GM19035 (cell line): Measurements from ENCODE around the gene KYNU.

Source experiments
- ATAC-seq: cut with Tn5 transposase; IDR thresholded peaks from one replicate; pipeline ENCODE4 v1.9.1; 2021; ENCODE audit not compliant: unreplicated experiment

The KYNU gene

DNA sequence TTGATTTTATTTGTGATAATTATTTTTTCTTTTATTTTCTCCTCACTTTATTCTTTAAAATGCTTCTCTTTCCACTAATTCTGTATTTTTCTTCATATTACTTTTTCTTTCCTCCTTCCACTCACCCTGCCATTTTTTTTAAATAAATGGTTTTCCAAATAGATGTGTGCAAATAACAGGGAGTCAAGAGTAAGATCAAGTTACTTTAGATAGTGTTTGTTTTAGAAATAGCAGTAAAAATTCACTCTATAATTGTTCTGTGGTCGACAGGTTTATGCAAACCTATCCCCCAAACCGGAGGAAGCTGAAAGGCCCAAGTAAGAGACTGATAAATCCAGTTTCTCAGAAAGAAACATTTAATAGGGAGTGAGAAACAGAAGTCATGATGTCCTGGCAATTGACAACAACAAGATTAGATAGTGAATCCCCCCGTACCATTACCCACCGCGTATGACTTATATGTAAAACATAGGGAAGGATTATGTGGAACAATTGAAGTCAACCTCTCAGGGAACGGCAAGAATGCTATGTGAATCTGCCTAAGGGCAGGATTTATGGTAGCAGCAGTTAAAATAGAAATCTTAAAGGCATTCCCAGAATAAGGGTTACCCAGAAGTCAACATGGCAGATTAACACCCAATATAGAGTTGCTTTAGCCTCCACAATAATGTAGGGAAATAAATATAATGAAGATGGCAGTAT, 75.5 kb downstream of the KYNU start:
- no peak for ATAC-seq

DNA sequence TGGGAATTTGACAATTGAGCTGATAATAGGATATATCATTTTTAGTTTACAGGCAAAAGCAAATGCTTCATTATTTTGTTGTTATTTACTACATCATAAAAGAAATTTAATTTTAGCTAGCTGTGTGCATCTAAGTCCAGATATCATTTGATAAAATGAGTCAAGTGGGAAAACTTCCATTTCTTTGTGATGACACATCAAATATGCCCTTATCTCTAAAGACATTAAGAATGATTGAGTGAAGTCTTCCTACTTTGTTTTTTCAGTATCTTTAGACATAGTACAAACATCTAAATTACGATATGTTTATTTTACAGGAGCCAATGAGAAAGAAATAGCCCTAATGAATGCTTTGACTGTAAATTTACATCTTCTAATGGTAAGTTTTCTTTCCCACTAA, 77.0 kb downstream of the KYNU start:
- ATAC-seq: no peak

DNA sequence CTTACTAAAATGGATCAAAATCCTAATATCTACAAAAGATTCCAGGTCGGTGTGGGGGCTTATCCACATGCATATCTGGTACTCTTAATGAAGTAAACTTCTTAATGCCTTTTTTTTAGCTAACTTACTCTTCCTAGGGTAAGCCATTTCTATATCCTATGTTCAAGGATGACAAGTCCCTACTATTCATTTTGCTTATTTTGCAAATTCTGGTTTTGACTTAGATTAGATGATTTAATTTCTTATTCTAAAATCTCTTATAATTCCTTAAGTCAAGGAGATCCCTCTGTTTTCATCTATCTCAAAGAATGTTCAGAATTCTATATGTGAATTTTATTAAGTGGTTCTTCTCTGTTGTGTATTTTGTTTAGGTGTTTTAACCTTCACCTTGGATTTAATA, 79.7 kb downstream of the KYNU start:
- ATAC-seq: no peak

DNA sequence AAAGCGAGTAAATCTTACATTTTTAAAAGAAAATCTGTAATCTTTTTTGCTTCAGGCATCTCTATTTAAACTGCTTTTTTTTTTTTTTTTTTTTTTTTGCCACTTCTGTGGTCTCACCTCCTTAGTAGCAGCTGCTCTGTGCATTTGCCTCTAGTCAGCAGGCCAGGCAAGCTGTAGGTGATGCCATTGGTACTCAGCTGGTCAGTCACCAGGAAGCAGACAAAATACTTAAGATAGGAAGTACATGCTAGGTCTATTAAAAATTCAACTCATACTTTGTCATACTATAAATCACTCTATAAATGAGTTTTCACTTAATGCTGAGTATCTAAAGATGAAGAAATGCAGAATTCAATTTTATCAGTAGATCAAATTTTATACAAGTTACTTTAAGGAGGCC, 83.7 kb downstream of the KYNU start:
- ATAC-seq: no peak

DNA sequence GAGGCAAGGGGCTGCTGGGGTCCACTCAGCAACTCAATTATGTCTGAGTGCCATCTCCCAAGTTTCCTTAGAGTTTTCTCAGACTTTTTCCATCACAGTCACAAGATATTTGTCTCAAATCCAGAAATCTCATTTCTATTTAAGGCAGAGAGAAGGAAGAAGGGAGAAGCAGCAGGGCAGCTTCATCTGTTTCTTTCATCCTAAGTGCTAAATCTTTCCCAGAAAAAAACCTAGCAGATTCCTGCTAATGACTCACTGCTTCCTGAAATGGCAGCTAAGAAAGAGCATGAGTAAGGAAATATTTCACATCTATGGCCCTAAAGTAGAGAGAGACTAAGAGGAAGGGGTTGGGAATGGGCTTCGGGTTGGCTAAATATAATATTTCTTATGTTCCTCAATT, 88.0 kb downstream of the KYNU start:
- ATAC-seq: no peak

DNA sequence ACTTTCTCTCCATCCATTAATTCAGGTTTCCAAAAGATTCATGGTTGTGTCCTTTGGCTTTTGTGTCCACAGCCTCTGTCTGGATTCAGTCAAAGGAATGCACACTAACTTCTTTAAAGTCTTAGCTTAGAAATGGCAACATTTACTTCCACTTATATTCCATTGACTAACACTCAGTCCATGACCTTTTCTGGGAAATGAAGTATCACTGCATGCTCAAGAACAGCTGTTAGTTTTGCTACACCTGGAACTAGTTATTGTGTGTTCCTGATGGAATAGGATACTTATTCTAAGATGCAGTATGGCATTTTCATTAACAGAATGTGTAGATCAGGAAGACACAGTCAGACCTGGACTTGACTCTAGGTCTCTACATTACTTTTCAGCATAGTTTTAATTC, 88.8 kb downstream of the KYNU start:
- ATAC-seq: no peak

DNA sequence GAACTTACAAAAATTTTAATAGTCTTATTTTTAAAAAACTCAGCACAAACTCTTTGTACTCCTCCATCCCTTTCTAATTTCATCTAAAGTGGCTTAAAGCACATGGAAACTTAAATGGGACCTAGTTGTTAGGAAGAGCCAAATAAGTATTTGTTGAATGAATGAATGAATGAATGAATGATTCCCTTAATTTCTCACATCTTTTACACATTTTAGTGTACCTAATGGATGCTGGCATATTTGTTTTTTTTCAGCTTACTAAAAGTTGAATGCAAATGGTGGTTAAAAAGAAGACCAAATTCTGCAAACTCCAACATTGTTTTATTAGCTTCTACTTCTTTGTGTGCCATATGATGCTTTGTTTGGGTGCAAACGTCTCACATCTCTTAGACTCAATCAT, 89.6 kb downstream of the KYNU start:
- no peak for ATAC-seq

DNA sequence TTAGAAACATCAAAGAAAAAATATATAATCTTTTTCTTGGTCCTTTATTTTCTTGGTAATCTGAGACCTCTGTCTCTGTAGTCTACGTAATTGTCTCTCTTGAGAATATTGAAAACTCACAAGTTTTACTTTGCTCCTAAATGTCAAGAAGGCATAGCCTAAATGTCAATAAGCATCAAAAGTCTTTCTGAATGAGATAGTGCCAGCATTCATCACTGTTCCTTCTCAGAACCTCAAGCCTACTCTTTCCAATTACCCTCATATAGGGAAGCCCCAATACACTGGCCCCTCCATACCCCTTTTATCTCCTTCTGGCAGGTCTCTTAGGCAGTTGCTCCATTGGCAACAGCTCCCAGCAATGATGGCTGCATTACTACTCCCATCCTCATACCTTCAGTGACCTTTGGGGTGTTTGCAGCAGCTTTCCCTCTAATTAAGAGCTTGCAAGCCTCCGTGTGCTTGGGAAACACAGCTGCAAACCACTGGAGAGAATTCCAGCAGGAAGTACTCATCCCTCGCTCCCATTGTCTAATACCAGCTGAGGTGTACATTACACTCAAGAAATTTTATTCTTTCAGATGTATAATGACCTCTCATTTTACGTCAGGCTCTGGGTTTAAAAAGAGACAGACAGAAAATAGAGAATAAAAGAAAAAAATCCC, 95.8 kb downstream of the KYNU start:
- no peak for ATAC-seq

DNA sequence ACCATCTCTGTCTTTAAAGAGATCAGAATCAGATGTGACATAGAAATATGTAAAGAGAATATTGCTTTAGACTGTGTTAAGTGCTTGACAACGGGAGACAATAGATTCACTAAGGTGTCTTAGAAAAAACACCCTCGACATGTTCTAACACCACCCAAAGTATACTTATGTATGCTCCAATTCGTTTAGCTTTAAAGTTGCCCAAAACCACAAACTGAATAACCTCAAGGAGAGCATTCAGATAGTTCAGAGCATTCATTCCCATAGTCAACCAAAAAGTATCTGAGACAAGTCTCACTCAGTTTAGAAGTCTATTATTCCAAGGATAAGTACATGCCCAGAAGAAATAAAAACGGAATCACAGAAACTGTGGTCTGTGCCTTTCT, 96.4 kb downstream of the KYNU start:
- ATAC-seq: no peak

DNA sequence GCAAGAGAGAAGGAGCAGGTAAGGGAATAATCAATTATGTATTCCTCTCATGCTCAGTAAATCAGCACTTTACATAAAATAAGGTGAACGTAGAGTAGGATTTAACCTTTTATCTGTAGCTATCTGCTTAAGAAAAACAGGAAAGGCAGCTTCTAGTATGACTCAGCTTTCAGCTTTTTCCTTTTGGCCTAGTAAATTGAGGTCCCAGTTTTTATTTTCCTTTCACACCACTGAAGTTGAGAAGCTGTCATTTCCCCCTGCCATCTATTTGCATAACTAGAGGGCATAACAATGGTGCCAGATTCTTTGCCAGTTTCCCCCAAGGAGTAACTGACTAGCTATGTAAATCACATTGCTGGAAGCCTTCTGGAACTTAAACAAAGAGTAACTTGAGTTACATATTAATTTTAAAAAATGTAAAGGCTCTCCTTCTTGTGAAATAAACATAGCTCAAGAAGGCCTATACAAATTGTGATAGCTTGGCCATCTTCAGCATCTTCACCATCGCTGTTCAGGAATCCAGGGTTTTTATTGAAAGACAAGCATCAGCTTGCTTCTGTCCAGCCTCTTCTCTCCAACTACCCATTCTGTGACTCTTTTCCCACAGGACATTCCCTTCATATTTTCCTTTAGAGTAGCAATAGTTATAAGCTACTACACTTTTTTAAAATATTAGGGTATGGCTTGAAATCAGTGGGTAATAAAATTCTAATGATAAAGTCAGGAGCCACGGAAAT, 97.0 kb downstream of the KYNU start:
- no peak for ATAC-seq

DNA sequence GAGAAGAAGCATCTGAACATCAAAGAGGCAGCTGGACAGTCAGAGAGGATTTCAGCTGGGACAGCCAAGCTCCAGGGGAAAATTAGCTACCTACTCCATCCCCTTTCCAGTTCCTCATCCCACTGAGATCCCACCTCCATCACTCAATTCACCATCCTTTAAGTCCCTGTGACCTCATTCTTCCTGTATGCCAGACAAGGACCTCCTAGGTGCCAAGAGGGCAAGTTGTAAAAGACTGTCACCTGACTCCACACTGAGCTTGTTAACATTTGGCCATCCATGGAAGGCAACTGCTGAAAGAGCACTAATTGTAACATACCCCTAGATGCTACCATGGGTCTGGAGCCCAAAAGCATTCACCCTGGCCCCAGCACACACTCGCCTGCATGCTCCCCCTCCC, 97.8 kb downstream of the KYNU start:
- ATAC-seq: no peak

DNA sequence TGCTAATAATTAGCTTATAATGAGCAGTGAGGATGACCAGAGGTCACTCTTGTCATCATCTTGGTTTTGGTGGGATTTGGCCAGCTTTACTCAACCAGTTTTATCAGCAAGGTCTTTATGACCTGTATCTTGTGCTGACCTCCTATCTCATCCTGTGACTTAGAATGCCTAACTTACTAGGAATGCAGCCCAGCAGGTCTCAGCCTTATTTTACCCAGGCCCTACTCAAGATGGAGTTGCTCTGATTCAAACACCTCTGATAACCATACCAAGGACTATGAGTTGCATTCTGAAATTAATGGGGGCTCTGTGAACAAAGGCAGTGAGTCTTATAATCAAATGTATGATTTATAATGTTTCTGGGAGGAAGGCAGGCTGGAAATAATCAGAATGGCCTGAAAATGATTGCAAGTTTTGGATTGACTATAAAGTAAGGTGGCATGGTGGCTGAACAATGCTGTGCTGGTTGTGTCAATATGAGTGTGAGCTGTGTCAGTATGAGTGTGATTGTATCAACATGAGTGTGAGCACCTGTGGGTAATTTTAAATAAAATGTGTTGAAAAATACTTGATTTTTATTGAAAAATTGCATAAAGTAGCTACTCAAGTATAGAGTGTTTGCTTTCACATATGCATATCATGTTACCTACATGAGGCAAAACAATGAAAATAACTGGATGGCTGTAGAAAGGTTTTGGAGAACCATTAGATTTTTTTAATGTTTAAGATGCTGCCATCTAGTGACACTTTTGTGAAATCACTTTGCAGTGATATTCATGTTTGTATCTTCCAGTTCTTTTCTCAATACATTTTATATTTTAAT, 103.0 kb downstream of the KYNU start:
- ATAC-seq: peak; percentile 57

DNA sequence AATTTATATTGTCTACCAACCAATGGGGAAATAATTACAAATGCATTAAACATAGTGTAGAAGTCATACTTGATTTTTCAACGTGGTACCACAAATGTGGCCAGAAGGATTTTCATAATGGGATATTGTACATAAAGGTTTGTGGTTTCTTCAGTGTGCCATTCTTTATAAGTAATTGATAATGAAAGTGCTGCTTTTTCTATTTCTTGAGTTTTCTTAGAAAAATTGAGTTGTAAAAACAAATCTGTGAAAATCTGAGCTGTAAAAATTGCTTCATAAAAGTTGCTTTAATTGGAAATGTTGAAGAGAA, 103.6 kb downstream of the KYNU start:
- no peak for ATAC-seq

DNA sequence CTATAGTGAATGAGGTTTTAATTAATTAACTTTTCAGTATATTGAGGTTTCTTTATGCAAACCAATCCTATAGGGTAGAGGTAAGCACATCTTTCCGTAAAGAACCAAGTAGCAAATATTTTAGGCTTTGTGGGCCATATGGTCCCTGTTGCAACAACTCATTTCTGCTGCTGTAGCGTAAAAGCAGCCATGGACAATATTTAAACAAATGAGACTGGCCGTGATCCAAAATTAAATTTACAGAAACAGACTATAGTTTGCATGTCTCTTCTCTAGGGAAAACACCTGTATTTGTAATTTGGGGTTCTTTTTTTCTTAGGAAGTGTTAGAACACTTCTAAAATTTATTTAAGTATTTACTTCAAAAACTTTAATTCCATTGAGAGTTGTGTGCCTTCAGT, 104.3 kb downstream of the KYNU start:
- ATAC-seq: no peak

DNA sequence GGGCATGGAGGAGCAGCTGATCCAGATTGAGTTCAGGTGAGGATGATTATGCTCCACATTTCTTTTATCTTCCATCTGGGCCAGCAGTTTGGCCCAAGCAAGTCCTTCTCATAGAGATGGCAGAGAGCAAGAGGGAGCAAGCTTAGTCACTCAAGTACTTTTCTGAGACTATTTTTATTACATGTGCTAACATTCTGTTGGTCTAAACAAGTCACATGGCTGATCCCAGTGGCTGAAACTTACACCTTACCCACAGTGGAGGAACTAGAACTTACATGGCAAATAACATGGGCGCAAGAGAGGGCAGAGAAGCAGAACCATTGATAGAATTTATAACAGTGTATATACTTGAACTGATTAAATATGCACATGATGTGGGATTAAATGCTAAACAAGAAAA, 105.7 kb downstream of the KYNU start:
- peak; percentile 53 for ATAC-seq

DNA sequence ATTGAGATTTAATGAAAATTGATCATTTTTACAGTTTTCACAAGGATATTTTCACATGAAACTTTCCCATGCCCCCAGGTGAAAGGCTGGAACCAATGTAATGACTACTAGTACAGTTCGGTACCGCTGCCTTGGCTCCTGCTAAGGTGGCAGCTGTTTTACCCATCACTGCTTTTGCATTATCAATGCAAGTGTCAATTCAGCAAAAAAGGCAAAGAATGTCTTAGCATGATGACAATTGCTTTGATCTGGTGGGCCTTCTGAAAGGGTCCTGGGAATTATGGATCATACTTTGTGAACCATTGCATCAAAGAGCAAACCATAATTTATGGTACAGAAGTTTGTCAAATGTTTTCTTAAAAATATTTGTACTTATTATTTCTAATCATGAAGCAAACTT, 107.2 kb downstream of the KYNU start:
- no peak for ATAC-seq

DNA sequence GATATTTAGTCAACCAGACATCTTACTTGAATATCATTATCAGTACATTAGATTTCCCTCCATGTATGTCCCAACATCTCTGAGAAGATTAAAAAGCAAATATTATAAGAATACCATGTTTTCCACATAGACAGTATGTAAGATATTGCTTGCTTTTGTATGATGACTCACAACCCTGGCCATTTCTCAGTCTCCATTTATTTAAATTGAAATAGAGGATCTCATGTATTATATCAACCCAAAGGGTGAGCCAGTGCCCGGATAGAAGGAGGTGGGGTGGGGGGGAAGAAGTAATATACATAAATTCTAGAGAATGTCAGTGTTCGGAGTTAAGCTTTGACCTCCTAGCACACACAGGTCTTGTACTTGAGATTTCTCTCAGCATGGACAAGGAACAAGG, 109.6 kb downstream of the KYNU start:
- ATAC-seq: no peak

DNA sequence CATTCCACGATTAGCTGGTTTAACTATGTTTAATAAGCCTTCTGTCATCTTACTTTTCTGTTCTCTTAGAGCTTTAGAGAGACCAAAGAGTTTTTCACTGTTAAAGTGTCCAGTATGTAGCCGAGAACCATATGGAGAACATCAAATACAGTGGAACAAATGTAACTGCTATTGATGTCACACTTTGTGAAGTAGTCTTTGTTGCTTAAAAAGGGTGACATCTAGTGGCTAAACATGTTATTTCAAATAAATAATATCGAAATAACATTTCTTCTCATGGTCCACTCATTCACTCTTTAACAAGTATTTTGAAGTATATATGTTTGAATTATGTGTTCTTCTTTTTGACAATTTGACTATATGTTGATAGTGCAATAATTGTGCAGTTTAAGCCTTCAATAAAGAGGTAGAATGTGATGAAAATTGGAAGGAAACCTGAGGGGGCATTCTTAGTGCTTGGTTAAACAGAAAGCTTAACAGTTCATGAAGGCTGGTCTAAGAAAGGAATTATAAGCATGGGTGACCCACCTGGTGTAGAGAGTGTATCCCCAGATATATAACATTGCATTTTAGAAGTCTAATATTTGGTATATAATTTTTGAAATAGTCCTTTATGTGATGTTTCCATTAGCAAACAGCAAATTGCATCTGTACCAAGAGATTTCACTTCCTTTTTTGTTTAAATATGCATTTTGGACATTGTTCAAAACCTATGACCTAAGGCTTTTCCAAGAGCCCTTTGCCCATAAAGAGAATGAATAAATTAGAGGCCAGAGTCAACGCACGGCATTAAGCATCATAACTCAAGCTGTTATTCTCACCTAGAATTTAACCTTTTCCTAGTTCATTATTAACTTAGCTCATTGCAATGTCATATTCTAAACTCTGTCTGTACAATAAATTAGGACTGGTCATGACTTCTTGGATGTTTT, 112.1 kb downstream of the KYNU start:
- peak; percentile 64 for ATAC-seq

DNA sequence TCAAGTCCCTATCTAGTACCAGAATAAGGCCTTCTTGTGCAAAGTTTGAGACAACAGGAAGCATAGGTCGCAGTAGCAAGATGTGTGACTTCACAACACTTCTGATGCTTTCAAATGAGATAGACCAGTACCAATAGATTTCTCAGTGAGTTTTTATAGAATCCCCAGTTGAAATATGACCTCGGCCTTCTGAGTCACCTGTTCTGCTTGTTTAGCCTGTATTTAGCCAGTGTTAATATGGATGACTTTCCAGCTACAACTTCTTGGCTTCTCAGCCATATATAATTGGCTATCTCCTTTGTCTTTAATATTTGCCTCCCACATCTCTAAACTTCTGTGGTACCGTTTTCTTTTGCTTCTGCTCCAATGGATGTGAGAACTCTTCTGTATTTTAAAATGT, 113.8 kb downstream of the KYNU start:
- ATAC-seq: no peak

DNA sequence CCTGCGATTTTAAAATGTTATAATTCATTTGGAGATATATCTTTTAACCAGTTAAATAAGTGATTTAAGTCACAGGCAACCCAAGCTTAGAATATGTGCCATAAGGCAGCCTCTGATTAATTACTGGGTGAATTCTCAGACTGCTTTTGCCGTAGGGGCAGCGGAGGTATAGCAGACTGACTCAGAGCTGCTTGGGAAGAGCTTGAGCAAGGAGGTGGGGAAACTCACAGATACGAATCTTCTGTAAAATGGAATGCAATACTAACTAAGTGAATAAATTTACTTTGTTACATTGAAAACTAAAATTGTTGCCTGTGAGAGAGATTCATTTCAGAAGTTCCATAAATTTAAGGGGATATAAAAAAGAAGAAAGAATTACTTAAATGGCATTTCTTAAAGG, 115.4 kb downstream of the KYNU start:
- ATAC-seq: no peak

DNA sequence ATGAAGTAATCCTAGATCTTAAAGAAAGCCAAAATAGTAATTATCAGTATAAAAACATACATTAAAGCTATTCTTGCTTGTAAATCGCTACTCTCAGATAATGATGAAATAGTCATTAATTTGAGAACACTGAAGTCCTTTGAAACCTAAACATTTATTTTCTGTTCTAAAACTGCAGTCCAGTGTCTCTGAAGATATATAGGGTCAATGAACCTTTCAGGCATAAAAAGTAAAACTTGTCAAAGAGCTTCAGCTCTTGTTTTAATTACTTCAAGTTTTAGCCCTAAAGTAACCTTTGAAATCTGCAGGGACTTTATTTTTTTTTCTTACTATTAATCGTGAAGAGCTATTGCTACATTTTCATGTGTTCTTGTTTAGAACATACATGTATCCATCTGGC, 116.3 kb downstream of the KYNU start:
- ATAC-seq: no peak
